ENCODE results near the gene CBLN3.
A peak's percentile ranks its signal among the peaks of the same experiment; 100 is the strongest.

The CBLN3 gene

DNA sequence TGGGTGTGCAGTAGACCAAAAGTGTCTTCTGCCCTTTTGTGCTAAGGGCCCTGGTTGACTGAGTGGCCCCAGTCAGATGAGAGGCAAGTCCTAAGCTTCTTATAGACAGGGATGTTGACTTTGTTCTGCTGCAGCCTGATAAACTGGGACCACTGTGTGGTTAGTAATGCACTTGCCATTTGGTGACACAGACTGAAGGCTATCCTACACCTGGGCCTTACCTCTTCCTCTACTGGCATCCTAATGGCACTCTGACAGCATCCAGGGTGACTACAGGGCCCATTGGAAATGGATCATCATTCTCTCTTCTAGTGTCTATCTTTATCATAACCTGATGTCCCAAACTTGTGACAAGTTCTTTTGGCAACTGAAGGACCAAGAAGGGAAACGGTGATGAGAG, 9.8 kb upstream of the CBLN3 start:
- no peak for DNase-seq (ENCODE audit: low read depth)

DNA sequence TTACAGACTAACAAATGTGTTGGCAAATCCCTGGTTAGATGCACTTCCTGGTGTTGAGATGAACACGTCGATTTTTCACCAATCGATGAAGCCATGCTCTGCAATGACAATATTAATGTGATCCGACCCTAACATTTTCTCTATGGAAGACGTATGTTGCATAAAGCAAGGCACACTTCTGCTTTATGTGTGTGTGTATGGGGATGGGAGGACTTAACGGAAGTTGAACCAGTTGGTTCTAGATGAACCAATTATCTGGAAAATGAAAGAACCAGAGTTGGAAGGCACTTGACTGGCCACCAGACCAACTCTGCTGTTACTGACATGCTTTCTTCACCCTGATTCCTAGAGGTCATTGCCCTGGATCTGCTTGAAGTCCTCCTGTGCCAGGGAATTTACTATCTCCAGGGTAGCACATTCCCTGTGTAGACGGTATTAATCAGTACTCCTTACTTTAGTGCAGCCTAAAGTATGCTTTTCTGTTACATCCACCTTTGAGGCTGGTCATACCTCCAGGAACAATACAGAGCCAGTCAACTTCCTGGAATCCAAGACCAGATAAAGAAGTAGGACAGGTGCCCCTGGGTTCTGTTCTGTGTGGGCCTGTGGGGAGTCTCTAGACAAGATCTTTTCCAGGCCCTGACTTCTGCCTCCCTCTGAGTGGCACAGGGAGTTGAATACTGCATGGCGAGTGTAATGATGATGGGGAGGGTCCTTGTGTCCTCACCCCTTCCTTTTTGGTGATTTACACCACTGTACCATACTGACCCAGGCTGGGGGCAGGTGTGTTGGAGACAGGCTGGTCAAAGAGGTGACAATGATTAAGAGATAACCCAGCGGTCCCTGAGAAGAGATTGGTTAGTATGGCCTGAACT, 9.0 kb upstream of the CBLN3 start:
- no peak for DNase-seq (ENCODE audit: low read depth)

DNA sequence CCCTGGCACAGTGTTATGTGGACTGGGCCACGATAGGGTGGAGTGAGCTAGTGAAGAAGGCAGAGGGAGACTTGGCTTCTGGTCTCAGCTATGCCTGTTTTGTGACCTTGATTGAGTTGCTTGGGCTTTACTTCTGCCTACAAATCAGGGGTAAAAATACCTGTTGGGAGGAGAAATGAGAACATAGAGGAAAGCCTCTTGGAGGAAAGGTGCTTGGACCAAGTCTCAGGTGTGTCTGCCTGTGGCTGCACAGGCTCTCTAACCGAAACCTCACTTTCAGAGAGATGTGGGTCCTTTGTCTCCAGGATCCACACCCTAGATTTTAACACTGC, 8.2 kb upstream of the CBLN3 start:
- no peak for DNase-seq (ENCODE audit: low read depth)

DNA sequence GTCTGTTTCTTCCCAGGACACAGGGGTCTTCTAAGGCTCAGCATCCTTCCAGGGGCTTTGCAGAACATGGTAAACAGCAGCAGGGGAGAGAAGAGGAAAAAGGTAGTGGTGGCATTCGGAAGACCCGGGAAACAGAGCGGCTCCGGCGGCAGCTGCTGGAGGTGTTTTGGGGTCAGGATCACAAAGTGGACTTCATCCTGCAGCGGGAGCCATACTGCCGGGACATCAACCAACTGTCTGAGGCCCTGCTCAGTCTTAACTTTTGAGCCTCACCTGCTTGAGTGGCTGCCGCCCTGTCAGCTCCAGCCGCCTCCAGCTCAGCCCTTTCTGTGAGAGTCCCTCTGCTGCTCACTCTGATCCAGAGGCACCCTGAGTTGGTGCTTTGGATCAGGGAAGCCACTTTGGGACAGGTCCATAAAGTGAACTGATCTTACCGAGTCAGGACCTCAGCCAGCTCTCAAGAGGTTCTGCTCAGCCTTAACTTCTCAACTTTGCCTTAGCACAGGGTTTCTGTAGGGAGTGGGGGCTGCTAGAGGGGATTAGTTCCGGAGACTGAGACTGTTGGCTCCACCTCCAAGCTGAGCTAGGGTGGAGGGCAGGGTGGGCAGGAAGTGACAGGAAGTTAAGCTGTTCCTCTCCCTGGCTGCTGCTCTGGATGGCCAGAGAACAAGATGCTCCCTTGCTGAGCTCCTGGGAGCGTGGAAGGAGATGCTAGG, 7.7 kb upstream of the CBLN3 start:
- DNase-seq (ENCODE audit: low read depth): no peak

DNA sequence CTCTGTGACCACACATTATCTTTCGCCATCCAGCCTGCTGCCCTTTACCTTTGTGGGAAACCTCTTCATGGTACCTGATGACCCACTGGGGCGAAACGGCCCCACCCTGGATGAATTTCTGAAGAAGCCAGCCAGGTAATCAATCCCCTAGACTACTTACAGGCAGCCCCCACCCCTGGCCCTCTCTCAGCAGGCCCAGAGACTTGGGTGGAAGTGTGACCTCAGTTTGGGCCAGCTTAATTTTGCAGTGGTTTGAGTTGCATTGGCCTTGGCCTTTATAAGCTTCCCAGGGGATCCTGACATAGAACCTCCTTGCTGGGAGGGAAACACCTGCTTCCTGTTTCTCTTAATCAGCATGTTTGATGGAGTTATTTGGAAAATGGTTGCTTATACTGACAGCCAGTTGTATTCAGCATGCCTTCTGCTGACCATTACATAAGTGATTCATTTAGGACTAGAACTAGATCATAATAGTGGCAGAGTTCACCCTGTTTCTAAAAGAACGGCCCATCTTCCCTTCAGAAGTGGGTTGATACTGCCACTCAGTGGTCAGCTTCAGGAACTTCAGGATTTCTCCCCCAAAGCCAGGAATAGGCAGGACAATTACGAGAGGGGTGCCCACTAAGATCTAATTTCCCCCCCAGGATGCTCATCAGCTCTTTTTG, 7.0 kb upstream of the CBLN3 start:
- peak; percentile 82 for DNase-seq (ENCODE audit: low read depth)

DNA sequence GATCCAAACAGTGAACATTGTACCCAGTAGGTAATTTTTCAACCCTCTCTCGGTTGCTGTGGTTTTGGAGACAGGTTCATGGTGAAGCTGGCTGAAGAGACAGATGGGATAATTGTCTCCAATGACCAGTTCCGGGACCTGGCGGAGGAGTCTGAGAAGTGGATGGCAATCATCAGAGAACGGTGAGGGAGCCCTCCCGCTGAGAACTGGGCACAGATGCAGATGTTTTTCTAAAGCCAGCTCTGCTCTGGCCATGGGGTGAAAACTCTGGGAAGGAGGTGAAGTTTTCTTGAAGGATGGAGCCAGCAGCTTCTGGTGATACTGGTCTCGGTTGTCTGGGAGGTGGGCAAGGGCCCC, 6.5 kb upstream of the CBLN3 start:
- no peak for DNase-seq (ENCODE audit: low read depth)

DNA sequence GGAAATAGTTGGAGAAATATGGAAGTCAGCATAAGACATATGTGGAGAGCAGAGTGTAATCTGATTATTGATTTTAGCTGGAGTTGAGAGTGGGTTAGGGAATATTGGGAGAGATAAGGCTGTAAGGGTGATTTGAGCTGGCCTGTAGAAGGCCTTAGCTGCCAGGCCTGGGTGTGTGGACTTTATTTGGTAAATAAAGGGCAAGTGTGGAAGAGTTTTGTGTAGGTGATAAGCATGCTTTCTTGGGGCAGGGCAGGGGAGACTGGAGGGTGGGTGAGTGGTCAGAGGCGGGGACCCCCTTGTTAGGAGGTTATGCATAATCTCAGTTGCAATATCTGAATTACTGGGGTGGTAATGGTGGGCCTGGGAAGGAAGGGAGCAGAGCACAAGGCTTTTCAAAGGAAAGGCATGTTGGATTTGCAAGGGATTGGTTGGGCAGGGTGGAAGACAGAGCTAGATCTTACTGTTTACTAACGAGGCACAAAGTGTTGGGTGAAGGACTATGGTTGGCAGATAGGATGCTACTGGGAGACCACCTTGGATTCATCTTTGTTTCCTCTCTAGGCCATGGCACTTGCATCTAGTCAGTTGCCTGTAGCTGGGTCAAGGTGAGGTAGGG, 5.8 kb upstream of the CBLN3 start:
- no peak for DNase-seq (ENCODE audit: low read depth)

DNA sequence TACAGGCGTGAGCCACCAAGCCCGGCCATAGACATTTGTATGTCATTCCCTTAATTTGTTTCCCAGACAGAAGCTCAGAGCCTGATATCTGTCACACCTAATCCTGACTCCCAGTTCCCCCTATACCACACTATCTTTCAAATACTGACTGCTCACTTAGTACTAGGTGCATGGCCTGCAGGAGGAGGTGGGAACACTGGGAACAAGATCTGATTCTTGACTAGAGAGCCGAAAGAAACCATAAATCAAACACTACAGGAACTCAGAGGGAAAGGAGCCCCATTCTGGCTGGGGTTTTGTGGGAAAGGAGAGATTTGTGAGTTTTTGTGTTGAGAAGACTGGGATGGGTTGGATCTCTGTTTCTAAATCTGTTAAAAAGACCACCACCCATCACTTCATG, 5.2 kb upstream of the CBLN3 start:
- no peak for DNase-seq (ENCODE audit: low read depth)

DNA sequence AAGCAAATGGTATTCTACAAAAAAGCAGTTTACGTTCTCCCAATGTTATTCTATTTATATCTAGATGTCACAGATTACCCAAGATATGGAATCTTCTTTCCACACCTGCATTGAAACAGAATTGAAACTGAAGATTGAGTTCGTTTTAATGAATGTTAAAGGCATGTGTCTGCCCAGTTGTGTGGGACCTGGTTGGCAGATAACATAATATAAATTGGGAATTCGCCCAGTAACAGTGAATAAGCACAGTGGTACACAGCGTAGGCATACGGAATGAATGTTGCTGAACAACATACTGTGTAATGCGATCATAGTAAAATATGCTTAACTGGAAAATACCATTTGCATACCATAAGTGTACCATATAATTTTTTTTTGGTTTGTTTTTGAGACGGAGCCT, 4.6 kb upstream of the CBLN3 start:
- DNase-seq (ENCODE audit: low read depth): no peak

DNA sequence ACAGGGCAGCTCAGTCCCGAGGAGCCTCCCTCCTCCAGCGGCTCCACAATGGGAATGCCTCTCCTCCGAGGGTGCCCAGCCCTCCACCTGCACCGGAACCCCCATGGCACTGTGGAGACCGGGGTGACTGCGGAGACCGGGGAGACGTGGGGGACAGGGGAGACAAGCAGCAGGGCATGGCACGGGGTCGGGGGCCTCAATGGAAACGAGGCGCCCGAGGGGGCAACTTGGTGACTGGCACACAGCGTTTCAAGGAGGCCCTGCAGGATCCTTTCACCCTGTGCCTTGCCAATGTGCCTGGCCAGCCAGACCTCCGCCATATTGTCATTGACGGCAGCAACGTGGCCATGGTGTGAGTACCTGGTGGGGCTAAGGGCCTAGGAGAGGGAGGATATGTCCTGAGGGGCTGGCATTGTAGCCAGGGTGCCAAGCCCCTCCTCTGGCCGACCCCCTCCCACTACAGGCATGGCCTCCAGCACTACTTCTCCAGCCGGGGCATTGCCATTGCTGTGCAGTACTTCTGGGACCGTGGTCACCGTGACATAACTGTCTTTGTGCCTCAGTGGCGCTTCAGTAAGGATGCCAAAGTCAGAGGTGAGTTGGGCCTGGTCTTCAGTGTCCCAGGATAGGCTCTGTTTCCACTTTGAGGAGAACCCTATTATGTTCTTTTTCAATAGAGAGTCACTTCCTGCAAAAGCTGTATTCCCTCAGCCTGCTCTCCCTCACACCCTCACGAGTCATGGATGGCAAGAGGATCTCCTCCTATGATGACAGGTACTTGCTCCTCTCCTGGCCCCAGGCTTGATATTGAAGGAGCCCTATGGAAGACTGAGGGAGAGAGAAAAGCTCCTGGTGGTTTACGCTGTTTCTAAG, 3.0 kb upstream of the CBLN3 start:
- DNase-seq (ENCODE audit: low read depth): peak; percentile 20

DNA sequence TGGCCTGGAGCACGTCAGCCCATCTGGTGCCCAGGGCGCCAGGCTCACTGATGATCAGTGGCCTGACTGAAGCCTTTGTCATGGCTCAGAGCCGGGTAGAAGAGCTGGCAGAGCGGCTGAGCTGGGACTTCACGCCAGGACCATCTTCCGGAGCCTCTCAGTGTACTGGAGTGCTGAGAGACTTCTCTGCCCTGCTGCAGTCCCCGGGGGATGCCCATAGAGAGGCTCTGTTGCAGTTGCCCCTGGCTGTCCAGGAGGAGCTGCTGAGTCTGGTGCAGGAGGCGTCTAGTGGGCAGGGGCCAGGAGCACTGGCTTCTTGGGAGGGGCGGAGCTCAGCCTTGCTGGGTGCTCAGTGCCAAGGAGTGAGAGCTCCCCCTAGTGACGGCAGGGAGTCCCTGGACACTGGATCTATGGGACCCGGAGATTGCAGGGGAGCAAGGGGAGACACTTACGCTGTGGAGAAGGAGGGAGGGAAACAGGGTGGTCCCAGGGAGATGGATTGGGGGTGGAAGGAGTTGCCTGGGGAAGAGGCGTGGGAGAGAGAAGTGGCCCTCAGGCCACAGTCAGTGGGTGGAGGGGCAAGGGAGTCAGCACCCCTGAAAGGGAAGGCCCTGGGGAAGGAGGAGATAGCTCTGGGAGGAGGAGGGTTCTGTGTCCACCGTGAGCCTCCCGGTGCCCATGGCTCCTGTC, 2.2 kb upstream of the CBLN3 start:
- DNase-seq (ENCODE audit: low read depth): peak; percentile 93

DNA sequence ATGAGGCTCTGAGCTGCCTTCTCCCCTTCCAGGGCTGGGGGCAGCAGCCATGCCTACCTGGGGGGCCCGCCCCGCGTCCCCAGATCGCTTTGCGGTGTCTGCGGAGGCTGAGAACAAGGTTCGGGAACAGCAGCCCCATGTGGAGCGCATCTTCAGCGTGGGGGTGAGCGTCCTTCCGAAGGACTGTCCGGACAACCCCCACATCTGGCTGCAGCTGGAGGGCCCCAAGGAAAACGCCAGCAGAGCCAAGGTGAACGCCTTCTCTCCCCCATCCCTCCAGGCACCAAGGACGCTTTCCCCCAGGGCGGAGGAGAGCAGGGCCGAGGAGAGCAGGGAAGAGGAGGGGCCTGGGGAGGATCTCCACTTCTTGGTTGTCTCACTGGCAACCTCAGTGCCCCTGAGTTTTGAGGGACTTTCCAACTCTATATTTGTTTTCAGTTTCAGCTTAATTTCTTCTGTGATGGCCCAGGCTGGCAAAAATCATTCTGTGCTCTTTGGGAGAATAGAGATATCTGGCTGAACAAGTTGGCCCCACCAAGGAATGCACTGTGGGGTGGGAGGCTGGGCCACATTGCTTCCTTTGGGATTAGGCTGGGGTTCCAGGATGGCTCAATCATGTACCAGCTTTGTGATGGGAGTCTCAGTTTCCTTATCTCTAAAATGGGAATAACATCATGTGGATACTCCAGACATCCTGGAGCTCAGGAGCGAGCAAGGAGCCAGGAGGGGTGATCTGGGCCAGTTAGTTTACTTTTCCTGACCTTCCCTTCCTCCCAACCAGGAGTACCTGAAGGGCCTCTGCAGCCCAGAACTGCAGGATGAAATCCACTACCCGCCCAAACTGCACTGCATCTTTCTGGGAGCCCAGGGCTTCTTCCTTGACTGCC, 1.5 kb upstream of the CBLN3 start:
- DNase-seq (ENCODE audit: low read depth): peak; percentile 60

DNA sequence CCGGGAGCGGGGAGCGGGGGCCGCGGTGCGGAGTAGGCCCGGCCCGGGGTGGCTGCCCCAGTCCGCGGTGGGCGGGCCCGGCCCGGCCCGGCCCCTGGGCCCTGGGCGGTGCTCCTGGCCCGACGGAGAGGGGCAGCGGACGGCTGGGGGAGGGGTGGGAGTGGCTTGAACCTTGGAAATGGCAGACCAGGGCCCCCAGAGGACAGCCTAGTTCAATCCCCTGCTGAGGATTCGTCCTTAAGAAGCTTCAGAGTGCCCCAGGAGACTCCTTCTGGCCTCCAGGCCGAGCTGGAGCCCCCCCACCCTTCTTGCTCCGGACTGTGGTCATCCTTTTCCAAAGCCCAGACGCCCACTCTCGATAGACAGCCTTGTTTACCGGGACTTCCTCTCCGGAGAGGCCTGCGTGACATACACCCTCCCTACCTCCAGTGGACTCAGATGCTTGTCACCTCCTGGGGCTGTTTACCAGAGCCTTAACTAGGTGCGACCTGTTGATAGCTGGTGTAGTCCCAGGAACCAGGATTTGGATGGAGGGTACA, 744 bp upstream of the CBLN3 start:
- DNase-seq (ENCODE audit: low read depth): peak; percentile 76

DNA sequence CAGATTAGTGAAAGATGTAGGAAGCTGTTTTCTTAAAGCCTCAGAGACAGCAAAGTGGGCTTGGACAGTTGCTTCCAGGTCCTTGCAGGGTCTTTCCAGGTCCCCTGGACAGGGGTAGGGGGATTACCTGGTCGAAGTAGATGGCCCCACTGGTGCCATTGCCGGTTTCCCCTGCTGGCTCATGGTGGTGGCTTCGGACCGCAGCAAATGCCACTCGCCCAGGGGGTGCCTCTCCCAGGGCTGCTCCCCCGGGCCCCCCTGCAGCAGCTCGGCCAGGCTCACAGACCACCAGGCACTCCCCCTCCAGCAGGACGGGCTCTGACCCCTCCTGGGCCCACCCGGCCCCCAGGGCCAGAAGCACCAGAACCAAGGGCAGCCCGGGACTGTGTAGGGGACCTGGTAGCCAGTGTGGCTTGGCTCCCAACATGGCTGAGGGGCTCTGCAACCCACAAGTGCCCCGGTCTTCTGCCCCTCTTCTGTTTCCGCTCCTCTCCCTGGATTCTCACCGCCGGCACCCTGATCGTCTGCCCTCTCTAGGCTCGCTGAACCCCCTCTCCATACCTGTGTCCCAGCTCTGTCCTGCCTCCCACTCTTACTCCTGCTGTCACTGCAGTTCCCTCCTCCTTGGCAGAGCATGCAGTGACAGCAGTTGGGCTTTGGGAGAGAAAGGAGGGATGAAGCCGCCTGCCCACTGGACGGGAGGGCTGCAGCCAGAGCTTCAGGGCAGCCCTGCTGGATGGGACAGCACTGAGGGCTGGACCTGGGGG, 657 bp downstream of the CBLN3 start:
- DNase-seq (ENCODE audit: low read depth): no peak

DNA sequence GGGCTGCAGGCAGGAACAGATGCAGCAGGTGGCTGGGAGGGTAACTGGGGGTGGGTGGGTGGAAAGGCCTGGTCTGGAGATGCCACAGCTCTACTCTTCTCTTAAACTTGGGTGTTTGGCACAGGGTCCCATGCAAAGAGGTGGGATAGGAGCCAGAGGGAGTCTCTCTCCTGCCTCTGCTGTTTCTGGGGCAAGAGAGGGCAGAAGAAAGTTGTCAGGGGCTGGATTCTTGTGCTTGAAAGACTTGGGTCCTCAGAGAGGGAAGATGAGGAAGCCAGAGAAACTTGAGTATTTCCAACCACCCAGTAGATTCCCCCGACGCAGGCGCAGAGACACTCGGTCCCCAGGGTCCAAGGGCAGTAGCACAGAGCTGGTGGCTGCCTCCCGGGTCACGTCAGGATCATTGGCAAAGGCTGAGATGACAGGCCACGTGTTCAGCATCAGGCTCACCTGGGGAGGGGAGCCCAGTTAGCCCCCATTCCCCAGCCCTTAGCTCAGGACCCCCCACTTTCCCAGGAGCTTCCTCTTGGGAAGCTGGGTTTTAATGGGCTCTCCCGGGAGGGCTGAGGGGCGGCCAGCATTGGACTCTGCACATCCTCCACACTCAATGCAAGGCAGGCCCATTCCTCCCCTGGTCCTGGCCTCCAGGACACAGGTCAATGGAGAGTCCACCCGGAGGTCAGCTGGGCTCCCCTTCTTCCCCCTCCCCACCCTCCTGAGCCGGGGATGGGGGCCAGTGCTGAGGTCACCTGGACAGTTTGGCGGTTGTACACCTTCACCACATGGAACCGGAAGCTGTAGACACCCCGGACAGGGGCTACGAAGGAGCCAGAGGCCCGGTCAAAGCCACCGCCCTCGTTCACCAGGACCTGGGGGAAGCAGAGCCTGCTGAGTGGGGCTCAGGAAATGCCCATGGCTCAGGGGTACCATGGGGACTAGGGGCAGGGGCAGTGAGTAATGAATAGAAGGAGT, 1.6 kb downstream of the CBLN3 start:
- DNase-seq (ENCODE audit: low read depth): no peak

DNA sequence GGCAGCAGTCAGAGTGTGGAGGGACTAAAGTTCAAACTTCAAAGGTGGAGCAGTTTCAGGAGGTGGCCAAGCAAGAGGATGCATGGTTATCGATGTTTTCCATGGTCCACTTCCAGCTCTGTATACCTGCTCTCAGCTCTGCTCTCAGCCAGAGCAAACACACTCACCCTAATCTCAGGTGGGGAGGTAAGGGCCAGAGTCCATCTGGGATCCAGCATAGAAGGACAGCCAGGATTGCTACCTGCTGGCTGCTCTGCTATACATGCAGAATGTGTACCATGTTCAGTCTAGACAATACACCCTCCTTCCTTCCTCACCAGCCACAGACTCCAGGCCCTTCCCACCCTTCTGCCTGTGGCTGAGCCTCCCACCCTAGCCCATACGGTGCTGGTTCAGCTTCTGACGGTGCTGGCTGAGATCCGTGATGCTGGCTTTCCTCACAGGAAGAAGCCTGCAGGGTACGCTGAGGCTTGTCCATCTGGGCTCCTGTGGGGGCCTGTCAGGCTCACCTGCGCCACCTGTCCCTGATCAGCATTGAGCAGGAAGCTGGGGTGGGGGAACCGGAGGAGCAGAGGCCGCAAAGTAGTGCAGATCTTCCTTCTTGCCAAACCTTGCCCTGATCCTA, 2.4 kb downstream of the CBLN3 start:
- no peak for DNase-seq (ENCODE audit: low read depth)

DNA sequence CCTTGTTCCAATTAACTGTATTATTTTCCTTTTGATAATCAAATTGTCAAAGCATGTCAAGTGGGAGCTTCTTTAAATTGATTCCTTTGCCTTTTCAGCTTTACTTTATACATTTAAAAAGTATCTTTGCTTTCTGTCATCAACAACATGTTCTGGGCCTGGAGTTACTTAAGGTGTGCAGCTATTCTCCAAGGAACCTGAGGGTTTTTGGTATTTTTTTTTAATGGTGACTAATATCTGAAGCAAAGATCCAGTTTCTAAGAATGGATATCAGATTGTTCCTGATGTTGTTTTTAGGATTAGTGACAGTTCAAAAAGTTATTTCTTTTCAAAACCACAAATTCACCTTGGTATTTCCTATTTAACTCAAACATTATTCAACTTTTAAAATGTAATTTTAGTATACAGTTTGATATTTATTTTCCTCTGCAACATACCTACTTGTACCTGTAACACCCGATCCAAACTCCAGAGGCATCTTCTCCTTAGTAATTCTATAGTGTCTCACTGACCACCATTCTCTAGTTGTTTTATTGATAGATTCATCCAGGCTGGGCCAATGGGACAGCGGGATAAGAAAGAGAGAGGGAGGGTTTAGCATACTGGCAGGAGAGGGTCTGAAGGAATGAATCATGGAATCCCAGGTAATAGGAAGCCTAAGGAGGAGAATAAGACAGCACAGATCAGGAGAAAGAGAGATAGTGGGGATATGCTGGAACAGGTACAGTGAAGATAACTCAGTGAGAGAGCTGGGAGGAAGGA, 3.1 kb downstream of the CBLN3 start:
- DNase-seq (ENCODE audit: low read depth): no peak
